EL (cell line): ENCODE data around the gene LRP10.
A peak's percentile ranks its signal among the peaks of the same experiment; 100 is the strongest.
"Not testable (repeated sequence)": the region's sequence is repeated elsewhere in the genome, so short reads cannot be mapped to it uniquely, and the experiment has no call there.

Experiments used
- DNase-seq: peaks from one replicate; pipeline ENCODE4 v3.0.0-alpha.2; 2016

The LRP10 gene

DNA sequence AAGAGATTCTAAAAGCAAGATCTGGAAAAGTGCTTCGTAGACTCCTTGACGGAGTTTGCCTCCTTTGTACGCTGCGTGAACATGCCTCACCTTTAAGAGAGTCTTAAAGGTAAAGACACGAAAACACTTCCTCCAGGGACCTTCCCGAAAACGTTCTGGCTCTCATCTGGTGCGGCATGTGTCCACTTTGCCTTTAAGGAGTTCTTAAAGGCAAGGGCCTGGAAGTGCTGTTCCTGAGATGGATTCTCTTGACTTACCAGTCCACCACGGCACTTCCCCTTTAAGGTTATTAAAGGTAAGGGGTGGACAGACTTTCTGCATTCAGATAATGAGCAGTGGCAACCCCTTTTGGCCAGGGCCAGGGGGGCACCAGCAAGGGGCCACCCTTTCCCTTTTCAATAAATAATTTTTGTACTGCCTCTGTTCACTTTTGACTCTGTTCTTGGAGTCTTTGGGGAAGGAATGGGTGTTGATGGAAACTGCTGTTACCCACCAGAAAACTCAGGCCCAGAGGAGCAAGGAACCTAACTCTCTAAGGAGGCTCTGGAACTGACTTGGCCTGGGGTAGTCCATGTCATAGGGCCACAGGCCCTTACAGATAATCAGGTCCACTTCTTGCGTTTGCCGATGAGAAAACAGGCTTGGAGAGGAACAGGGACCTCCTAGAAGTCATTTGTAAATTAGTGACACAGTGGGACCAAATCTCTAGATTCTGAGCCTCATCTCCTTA lies 15.9 kb downstream of the LRP10 start:
- DNase-seq: peak; percentile 91

DNA sequence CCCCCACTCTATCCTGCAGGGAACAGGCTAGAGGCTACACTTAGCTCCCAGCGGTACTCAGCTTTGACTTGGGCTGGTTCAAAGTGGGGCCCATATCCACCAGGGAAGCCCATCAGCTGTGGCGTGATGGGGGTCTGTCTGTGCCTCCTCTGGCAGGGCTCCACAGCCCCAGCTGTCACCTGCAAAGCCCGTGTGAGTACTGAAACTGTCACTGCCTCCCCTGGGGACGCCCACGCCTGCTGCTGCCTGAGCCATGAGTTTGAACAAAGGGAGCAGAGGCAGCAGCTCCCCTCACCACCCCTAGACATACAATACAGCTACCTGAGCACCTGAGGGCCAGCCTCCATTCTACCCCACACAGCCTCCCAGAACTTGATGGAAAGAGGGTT lies 16.4 kb downstream of the LRP10 start:
- DNase-seq: no peak

DNA sequence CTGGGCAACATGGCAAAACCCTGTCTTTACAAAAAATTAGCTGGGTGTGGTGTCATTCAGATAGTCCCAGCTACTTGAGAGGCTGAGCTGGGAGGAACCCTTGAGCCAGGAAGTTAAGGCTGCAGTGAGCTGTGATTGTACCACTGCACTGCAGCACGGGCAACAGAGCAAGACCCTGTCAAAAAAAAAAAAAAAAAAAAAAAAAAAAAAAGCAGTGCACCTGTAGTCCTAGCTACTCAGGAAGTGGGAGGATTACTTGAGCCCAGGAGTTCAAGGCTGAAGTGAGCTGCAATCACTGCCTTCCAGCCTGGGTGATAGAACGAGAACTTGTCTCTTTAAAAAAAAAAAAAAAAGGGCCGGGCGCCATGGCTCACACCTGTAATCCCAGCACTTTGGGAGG lies 17.1 kb downstream of the LRP10 start:
- no peak for DNase-seq

DNA sequence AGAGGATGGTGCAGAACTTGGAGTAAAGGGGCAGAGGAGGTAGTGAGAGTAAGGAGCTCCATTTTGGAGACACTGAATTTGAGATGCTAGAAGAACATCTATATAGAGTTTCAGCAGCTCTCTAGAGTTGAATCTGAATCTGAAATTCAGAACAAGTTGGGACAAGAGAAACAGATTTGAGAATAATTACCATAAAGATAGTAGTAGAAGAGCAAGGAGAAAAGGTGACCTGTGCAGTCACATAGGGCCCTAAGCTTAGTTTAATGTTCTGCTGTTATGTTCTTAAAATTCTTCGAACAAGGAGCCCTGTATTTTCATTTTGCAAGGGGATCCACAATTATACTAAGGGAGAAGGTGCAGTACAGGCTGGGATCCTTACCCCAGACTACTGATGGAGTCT lies 18.9 kb downstream of the LRP10 start:
- DNase-seq: no peak

DNA sequence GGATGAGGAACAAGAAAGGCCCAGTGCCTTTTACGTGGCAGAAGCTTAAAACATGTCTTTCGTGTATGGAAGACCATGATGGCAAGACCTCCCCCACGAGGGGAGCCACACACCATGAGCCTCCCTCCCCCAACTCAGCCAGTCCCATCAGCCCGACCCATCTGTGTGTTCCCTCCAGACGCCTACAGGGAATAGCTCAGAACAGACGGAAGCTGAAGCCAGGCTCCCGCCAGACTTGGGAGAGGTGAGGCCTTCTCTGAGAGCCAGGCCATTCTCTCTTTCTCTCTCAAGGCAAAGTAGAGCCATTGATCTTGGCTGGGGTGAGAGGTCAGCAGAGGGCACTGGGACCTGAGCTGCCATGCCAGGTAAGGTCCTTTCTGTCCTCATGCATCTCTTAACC lies 20.9 kb downstream of the LRP10 start:
- DNase-seq: no peak

DNA sequence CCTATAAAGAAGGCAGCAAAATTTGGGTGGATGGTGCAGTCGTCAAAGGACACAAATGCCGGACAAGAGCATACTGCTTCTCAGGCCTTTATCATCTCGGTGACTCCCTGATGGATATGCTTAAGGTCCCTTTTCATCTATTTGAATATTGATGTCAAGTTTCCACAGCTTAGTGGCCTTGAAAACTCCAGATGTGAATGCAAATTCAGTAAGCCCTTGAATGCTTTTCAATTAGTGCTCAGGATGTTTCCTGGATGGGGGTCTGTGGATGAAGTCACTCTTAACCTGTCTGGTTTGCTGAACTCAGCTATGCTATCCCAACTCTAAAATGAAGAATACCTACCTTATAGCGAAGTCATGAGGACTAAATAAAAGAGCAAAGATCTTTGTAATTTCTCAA lies 22.2 kb downstream of the LRP10 start:
- no peak for DNase-seq

DNA sequence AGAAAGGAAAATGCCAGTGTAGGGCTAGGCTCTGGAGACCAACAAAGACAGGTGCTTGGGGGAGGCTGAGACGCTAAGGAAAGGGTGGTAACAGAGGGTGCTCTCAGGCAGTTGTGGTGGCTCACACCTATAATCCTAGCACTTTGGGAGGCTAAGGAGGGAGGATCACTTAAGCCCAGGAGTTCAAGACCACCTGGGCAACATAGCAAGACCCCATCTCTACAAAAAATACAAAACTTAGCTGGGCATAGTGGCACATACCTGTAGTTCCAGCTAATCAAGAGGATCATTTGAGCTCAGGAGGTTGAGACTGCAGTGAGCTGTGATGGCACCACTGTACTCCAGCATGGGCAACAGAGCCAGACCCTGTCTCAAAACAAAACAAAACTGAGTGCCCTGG lies 23.9 kb downstream of the LRP10 start:
- no peak for DNase-seq

DNA sequence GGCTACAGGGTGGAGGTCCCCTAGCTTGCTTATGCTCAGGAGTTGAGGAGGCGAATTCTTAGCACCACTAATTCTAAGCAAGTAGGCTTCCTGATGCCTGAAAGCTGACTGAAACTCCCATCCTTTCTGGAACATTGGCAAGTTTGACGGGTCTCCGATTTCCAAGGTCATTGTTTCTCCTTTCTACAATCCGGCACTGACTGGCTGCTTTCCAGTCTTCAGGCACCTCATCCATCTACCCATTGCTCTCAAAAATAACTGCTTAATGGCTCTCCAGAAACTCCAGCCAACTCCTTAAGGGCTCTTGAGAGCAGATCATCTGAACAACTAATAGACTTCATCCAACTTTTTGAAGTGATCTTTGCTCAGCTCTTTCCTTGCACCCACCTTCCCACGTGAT lies 24.8 kb downstream of the LRP10 start:
- no peak for DNase-seq

DNA sequence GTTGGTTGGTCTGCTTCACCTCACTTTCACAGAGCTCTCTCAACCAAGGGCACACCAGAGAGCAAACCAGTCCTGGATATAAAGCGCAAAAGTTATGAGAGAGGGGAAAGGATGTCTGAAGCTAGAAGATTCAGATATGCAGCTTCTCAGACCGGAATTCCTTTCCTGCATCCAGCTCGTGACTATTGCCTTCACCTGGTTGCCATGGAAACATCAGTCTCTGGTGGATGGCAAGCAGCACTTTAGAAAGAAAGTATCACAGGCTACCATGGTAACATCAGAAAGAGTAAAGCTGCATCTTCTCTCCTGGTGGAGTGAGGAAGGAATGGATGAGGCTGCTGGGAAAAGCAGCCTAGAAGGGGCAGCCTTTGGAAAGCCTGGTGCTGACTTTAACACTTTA lies 25.2 kb downstream of the LRP10 start:
- DNase-seq: no peak

DNA sequence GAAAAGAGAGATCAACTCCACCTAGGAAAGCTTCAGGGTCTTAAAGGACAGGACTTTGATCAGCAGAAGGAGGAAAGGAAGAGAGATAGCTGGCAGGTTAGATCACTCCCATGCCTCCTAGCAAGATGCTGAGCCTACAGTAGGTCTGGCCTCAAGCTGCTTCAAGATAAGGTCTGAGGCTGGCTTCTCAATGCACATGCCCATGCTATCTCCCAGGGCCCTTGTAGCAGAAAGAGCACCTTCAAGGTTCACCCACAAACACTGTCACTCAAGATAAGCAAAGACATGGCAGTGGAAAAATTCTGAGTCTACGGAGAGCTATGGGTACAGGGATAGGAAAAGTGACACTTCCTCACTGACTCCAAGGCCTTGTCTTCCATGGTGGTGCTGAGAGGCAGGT lies 25.8 kb downstream of the LRP10 start:
- no peak for DNase-seq

DNA sequence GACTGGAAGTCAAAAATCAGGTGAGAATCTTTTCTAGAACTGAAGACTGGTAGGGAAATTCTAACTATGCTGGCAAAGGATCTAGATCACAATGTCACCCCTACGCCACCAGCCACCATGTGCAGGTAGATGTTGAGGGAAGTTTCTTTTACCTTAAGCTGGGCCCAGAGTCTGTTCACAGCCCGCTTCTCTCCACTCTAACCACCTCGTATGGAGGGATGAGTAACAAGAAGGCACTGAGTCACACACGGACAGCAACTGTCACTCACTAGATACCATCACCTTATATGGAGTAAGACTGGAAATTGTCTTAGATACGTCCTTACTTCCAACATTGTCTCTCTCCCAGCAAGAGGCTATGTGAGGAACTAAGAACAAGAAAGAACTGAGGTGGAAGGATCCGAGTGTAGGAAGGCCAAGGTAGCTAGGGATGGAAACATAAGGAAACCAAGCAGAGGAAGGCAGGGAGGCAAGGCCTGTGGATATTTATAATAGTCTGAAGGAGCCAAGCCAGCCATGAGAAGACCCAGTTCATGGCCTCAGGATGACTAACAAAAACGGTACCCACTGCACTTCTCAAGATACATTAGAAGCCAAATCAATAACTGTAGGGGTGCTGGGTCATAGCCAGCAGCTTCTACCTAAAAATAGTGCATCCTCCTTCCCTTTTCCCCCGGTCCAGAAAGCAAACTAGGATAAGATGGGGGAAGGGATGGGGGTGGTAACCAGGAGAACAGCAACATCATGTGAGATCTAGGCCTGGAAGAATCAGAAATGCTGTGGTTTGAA lies 27.0 kb downstream of the LRP10 start:
- DNase-seq: peak; percentile 89

DNA sequence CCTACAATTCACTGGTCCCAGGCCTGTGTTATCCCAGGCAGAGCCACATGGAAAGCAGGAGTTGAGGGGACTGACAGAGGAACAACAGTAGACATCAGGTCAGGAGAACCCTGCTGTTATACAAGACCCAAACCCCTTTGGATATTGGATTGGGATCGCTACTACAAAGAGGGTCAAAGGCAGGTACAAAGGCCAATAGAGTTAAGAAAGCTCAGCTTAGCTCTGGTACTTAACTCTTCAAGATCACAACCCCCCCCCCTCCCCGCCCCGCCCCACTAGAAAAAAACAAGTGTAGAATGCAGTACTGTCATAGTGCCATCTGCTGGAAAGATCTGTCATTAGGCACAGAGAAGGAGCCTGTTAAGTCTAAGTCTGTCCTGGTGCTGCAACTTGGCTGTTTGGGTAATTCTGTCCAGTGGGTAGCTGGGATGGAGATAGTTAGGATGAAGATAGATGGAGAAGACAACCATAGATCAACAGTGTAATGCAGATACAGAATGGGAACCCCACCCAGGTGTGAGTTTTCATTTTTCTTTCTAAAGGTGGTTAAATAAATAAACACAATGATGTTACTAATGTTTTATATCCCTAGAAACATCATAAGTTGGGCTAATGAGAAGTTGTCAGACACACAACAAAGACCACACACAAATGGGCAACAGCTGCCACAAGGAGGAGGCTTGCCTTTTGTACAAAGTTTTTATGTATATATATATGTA lies 28.7 kb downstream of the LRP10 start:
- peak; percentile 76 for DNase-seq

DNA sequence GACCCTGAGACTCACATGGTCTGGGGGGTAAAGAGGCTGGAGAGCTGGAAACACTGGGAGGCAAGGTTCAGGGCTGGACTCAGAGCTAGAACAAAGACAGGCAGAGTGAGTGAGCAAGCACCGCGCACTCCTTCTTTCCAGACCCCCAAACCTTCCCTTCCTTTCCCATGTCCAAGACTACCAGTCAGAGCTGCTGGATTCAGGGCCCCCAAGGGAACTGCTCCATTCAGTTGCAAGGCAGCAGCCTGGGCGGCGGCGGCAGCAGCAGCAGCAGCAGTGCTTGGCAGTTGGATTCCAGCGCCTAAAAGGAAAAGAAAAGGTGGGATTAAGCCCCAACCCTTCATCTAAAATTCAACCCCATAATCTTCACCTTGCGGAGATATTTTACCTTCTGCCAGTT lies 30.3 kb downstream of the LRP10 start:
- DNase-seq: no peak

DNA sequence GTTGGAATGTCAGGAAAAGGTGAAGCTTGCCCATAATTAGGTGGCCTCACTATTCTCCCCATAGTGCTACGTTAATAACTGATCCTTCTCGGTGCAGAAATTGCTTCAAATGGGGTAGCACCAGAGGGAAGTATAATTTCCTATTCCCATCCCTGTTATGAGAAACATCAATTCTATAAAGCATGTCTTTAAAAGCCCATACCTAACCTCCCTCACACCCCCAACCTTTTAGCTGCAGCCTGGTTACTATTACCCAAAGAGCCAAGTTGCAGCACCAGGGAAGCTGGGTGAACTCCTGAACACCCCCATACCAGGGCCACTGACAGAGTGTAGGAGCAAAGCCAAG lies 32.2 kb downstream of the LRP10 start:
- DNase-seq: no peak

DNA sequence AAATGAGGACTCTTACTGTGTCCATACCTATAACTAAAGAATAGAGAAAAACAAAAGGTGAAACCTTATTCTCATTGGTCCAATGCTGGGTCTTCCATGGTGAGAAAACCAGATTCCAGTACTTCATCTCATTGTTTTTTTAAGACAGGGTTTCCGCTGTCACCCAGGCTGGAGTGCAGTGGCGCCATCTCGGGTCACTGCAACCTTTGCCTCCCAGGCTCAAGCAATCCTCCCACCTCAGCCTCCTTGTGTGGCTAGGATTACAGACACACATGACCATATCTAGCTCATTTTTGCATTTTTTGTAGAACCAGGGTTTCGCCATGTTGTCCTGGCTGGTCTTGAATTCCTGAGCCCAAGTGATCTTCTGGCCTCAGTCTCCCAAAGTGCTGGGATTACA lies 34.1 kb downstream of the LRP10 start:
- no peak for DNase-seq

DNA sequence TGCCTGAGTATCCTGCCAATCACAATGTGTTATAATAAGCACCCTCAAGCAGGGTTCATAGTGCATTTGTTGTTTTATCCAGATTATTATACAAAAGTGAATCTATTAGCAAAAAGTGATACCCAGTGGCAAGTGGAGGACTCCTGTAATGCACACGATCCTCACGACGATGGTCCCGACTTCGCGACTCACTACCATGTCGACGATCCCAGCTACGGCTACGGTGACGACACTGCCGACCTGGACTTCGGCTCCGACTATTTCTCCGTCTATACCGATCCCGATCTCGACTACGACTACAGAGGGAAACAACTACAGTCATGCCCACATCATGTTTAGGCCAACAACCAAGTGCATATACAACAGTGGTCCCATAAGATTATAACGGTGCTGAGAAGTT lies 34.5 kb downstream of the LRP10 start:
- DNase-seq: no peak

DNA sequence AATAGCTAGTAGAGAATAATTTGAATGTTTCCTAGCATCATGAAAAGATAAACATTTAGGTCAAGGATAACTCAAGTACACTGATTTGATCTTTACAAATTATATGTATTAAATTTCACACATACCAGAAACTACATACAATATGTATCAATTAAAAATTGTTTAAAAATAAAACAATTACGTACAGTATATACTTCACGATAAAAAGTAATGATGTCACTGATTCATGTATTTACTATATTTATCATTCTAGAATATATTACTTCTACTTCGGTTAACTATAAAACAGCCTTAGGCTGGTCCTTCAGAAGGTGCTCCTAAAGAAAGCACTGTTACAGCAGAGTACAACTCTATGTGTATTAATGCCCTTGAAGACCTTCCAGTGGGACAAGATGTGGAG lies 35.9 kb downstream of the LRP10 start:
- DNase-seq: no peak

DNA sequence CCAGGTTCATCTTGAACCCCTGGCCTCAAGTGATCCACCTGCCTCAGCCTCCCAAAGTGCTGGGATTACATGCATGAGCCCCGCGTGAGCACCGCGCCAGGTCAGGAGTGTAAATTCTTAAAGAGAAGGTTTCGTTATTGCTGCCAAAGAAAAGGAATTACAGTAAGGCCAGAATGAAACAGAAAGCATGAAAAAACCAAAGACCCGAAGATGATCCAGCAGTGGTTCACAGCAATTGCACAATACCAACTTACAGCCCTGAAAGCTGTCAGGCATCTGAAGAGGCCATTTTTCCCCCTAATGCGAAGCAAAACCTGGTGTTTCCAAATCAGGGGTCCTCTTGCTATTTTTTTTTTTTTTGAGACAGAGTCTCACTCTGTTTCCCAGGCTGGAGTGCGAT lies 37.1 kb downstream of the LRP10 start:
- no peak for DNase-seq

DNA sequence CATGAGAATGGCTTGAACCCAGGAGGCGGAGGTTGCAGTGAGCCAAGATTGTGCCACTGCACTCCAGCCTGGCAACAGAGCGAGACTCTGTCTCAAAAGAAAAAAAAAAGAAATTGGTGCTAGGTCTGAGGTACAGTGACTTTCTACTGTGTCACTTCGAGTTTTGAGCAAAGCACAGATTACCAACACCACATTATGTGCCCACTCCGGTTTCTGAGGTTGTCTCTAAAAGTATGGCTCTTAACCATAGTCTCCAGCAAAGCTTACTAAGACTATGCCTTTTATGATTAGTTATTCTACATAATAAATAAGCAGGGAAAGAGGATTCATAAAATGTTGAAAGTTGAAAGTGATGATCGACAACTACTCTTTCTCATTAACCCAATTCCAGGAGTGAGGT lies 39.4 kb downstream of the LRP10 start:
- DNase-seq: no peak

DNA sequence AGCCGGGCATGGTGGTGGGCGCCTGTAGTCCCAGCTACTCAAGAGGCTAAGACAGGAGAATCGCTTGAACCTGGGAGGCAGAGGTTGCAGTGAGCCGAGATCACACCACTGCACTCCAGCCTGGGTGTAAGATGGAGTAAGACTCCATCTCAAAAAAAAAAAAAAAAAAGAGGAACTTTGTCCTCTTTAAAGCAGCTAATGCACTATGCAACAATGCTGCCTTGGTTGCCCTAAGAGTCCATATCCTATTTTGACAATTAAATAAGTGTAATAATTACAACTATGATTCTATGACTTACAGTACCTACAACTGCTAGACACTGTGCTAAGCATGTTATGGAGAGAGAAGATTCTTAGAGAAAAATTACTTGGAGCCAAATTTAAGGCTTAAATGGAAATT lies 43.3 kb downstream of the LRP10 start:
- not testable (repeated sequence) for DNase-seq

DNA sequence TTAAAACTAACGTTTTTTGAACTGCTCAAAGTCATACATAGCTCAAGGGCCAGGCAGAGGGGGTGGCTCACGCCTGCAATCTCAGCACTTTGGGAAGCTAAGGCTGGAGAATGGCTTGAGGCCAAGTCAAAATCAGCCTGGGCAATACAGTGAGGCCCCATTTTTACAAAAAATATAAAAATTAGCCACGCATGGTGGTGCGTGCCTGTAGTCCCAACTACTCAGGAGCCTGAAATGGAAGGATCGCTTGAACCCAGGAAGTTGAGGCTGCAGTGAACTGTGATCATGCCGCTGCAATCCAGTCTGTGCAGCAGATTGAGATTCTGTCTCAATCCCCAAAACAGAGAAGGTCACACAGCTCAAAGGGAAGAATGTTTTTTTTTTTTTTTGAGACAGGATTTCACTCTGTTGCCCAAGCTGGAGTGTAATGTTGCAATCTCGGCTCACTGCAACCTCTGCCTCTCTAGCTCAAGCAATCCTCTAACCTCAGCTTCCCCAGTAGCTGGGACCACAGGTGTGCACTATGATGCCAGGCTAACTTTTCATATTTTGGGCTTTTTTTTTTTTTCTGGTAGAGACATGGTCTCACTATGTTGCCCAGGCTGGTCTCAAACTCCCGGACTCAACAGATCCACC lies 44.5 kb downstream of the LRP10 start:
- no peak for DNase-seq

DNA sequence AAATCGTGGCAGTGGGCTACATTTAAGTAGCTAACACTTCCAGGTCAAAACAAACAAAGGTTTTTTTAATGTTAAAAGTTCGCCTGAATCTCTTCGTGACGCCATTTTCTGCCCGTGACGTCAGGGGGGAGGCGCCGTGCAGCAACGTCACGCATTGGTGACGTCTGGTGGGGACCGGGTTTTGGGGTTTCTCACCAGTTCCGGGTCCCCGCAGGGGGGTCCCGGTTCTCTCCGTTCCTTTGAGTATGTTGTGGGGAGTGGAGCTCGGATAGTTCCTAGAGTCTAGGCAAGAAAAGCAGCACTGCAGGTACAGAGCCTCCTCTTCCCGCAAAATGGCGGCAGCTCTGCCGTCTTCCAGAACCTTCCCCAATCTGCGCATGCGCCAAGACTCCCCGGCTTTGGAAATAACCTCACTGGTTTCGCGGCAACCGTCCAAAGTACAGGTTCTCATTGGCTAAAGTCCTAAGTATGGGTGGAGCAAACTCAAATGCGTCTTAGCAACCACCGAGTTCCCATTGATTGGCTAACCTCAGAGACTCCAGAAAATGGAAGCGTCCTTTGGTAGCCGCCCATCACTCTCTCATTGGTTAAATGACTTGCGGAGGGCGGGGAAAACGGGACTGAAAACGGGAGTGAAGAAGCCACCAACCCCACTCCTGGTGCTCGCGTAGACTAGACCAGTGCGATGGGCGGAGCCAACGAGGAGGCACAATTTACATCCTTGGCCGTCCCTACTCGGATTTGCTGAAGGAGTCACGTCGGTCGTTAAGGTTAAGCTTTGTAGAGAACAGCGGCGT lies 47.5 kb downstream of the LRP10 start, which contains the start of gene RBM23:
Gene RBM23, minus strand, starts transcription at position 346 of the 797 bp plus-strand sequence.
- peak; percentile 100 for DNase-seq

DNA sequence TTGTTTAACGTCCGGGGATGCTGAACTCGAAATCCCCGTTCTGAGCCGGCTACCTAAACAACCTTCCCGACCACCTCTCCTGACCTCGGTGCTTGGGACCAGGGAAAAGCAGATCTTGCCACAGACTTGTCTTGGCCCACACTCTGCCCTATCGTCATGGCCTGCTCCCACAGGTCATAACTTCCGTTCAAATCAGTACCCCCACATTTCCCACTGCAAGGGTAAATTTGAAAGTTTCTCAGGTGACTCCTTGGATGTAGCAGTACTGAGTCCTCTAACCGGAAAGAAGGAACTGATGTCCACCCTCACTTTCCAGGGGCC lies 48.0 kb downstream of the LRP10 start:
- DNase-seq: no peak
